GM19438 (cell line): ENCODE data around the gene RPL41.
A peak's percentile ranks its signal among the peaks of the same experiment; 100 is the strongest.
"Not testable (repeated sequence)": the region's sequence is repeated elsewhere in the genome, so short reads cannot be mapped to it uniquely, and the experiment has no call there.

Experiments
- ATAC-seq: cut with Tn5 transposase; IDR thresholded peaks from one replicate; pipeline ENCODE4 v1.9.1; 2021; ENCODE audit warnings: low read depth; ENCODE audit not compliant: unreplicated experiment

The RPL41 gene

GRCh38 chr12:56152756-56153677 lies 36.6 kb downstream of the RPL41 start:
- no peak for ATAC-seq

- no peak for ATAC-seq
These were observed 37.2 kb downstream of the RPL41 start for GRCh38 chr12:56153678-56154065.

- ATAC-seq = no peak
These were observed 37.9 kb downstream of the RPL41 start for GRCh38 chr12:56154246-56154771.

- ATAC-seq = no peak
These were observed 38.4 kb downstream of the RPL41 start for GRCh38 chr12:56154818-56155217.

DNA sequence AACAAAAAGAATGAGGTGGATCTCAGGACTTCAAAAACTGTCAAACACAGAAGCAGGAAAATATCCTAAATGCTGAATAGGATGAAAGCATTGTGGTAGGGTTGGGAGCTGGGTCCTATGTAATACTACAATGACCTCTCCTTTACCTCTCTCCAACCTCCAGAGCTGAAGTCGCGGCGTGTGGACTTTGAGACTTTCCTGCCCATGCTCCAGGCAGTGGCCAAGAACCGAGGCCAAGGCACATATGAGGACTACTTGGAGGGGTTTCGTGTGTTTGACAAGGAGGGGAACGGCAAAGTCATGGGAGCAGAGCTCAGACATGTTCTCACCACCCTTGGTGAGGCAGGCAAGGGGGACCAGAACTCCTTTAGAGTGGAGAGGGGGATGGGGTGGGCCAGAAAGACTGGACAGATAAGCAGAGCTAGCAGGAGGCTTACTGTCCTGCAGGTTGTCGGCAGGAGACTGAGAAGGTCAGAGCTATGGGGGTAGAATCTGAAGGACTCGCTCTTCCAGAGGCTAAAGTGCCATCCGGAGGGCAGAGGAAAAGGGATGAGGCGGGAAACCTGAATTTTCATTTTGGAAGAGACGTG lies 38.9 kb downstream of the RPL41 start:
- no peak for ATAC-seq

DNA sequence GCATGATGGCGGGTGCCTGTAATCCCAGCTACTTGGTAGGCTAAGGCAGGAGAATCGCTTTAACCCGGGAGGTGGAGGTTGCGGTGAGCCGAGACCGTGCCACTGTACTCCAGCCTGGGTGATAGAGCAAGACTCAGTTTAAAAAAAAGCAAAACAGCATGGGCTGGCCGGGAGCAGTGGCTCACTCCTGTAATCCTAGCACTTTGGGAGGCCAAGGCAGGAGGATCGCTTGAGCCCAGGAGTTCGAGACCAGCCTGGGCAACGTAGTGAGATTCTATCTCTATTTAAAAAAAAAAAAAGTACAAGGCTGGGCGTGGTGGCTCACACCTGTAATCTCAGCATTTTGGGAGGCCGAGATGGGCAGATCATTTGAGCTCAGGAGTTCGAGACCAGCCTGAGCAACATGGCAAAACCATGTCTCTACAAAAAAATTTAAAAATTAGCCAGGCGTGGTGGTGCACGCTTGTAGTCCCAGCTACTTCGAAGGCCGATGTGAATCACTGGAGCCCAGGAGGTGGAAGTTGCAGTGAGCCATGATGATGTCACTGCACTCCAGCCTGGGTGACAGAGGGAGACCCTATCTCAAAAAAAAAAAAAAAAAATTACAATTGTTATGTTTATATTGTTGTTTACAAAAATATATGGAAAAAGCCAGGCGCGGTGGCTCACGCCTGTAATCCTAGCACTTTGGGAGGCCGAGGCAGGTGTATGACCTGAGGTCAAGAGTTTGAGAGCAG lies 40.2 kb downstream of the RPL41 start:
- ATAC-seq = not testable (repeated sequence)

DNA sequence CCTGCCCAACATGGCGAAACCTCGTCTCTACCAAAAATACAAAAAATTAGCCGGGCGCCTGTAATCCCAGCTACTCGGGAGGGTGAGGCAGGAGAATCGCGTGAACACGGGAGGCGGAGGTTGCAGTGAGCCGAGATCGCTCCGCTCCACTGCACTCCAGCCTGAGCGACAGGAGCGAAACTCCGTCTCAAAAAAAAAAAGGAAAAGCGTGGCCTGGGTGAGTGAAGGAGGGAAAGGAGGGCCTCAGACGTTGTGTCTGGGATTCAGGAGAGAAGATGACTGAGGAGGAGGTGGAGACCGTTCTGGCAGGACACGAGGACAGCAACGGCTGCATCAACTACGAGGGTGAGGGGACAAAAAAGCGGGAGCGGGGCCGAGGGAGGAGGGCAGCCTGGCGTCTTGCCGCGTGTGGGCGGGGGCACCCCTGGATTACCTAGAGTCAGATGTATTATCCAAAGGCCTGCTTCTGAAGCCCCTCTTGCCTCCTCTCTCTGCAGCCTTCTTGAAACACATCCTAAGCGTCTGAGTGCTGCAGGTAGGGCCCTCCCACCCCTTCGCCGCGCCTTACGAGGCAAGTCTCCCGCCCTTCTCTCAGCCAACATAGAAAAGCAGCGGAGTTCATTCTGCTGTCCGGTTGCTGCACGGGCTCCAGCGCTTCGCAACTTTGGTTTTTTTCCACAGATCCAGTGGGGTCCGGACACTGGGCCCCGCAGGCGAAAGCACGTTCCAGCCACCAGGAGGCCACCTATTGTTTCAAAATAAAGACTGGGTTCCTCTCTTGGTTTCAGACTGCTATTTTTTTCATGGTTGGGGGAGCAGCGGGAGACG lies 41.0 kb downstream of the RPL41 start:
- ATAC-seq = peak; percentile 49

- ATAC-seq = peak; percentile 68
These were observed 41.8 kb downstream of the RPL41 start, which contains the start of gene MYL6 for GRCh38 chr12:56158029-56158925. TSS of gene MYL6 (plus strand) at chr12:56158359. CDS start at chr12:56158402, 43 bp downstream.

DNA sequence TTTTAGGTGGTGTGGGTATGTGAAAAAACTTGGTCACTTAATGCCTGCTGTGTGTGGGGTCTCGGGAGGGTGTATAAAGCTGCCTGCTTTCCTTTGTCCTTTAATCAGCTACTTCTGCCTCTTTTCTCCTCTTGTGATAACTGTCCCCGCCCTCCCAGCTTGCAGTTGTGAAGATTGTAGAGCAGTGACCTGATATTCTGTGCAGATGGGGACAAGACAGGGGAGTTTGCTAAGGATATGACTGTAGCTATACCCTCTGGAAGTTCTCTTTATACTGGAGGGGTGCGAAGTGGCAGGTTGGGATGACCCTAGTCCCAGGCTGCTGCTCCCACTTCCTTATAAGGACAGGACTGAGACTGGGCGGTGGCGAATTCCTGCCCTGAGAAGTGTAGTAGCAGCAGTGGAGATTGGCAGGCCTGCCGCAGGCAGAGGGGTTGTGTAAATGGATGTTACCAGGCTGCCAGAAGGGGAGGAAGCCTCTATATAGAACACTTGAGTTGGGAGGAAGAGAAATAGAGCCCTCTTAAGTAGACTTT lies 42.6 kb downstream of the RPL41 start:
- no peak for ATAC-seq

DNA sequence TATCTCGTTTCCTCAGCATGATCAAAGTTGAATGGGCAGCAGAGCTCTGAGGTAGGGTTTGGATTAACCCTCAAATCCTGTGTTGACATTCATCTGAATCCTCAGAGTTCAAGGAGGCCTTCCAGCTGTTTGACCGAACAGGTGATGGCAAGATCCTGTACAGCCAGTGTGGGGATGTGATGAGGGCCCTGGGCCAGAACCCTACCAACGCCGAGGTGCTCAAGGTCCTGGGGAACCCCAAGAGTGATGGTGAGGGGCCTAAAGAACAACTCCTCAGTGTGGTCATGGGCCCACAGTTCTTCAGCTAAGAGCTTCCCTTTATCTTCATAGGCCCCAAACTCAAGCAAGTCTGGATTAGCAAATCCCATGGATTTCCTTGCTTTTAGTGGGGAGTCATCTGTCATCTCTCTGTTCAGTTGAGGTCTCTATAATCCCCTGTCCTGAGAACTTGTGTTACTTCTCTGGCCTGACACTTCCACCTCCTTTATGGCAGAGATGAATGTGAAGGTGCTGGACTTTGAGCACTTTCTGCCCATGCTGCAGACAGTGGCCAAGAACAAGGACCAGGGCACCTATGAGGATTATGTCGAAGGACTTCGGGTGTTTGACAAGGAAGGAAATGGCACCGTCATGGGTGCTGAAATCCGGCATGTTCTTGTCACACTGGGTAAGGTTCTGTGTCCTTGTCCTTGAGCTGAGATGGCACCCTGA lies 43.2 kb downstream of the RPL41 start:
- ATAC-seq = no peak

- ATAC-seq = no peak
These were observed 43.8 kb downstream of the RPL41 start for GRCh38 chr12:56160193-56160763.

DNA sequence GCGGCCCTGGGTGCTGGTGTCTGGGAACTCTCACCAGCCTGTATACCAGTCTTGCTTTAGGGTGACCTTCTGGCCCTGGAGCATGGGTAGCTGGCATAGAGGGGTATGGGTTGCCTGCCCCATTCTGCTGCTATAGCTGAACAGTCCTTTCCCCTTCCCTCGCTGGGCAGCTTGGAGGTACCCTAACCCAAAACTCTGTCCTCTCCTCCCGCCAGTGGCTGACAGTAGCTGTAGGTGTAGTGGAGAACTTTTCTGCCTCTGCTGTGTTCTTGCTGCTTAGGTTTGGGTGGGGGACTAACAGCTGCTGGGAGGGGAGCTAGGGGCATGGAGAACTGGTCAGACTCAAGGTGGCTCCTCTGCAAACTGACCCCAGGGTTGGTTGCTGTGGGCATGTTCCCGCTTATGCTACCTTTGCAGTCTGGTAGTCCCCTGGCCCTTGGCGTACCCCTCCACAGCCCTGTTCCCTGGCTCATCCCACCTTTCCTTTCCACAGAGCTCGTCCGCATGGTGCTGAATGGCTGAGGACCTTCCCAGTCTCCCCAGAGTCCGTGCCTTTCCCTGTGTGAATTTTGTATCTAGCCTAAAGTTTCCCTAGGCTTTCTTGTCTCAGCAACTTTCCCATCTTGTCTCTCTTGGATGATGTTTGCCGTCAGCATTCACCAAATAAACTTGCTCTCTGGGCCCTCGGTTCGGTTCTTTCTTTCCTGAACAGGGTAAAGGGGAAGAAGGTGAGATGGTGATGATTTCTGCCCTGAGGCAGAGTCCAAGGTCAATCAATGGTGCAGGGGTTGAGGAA lies 44.7 kb downstream of the RPL41 start:
- ATAC-seq = no peak

- ATAC-seq = no peak
These were observed 45.4 kb downstream of the RPL41 start for GRCh38 chr12:56161690-56162351.

- ATAC-seq = no peak
These were observed 46.2 kb downstream of the RPL41 start for GRCh38 chr12:56162468-56163290.

GRCh38 chr12:56163533-56164344 lies 47.3 kb downstream of the RPL41 start:
- no peak for ATAC-seq
